GM12872 (cell line): ENCODE data around the gene KCNB1.

Source experiments
- TF ChIP-seq, protein P1 (sequence below): IDR thresholded peaks from 3 replicates; pipeline ENCODE4 v1.5.1; 2011; ENCODE audit warnings: low read depth, mild to moderate bottlenecking, low read length, moderate library complexity; ENCODE audit not compliant: insufficient read depth

Gene KCNB1

DNA sequence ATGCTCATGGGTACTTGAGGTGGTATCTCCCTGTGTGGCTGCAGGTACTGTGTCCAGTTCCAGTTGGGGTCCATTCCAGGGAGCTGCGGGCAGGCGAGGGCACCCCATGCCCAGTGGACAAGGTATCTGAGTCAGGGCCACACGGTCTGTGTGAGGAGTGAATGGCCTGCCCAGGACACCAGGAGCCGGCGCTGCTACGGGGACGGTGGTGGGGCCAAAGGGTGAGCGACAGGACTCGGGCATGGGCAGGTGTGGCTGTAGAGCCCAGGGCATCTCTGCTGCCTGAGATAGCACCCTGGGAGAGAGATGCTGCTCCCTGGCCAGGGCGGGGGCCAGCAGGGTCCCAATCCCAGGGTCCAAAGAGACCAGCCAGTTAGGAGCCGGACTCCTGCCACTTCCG, 147.0 kb downstream of the KCNB1 start:
- TF ChIP-seq, protein P1, sequence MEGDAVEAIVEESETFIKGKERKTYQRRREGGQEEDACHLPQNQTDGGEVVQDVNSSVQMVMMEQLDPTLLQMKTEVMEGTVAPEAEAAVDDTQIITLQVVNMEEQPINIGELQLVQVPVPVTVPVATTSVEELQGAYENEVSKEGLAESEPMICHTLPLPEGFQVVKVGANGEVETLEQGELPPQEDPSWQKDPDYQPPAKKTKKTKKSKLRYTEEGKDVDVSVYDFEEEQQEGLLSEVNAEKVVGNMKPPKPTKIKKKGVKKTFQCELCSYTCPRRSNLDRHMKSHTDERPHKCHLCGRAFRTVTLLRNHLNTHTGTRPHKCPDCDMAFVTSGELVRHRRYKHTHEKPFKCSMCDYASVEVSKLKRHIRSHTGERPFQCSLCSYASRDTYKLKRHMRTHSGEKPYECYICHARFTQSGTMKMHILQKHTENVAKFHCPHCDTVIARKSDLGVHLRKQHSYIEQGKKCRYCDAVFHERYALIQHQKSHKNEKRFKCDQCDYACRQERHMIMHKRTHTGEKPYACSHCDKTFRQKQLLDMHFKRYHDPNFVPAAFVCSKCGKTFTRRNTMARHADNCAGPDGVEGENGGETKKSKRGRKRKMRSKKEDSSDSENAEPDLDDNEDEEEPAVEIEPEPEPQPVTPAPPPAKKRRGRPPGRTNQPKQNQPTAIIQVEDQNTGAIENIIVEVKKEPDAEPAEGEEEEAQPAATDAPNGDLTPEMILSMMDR, result no peak

DNA sequence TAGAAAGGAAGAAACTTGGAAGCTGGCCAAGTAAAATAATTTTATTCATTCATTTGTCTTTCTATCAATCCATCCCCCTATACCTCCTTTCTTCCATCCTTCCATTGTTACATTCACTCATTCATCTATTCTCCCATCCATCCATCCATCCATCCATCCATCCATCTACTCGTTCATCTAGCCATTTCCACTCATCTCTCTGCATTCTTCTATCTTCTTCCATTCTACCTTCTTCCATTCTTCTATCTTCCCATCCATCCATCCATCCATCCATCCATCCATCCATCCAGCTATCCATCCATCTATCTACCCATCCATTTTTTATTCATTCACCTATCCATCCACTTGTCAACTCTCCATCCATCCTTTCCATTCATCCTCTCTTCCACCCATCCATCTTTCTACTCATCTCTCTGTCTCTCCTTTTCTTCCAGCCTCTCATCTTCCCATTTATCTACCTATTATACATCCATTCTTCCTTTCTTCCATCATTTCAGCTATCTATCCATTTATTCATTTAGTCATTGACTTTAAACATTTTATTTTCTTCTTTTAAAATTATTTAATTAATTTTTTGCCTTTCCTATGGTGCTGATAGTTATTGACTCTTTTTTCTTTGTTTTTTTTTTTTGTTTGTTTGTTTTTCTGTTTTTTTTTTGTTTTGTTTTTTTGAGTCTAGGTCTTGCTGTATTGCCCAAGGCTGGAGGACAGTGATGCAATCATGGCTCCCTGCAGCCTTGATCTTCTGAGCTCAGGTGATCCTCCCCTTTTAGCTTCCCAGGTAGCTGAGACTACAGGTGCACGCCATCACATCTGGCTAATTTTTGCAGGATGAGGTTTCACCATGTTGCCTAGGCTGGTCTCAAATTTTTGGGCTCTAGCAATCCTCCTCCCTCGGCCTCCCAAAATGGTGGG, 151.5 kb downstream of the KCNB1 start:
- TF ChIP-seq, protein P1, result no peak

DNA sequence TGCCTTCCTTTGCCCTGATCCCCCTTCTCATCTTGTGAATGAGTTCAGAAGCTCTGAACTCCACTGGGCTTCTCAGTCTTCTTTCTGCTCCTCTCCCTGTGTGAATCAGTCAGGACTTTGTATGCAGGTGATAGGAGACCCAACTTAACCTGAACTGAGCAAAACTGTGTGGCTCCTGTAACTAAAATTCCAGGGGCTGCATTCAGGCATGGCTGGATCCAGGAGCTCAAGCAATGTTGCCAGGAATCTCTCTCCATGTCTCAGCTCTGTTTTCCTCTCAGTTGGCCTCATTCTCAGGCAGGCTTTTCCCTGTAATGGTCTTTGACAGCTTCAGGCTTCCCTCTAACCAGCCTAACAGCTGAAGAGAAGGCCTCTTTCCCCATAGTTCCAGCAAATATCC, 153.7 kb downstream of the KCNB1 start:
- TF ChIP-seq, protein P1, result no peak

DNA sequence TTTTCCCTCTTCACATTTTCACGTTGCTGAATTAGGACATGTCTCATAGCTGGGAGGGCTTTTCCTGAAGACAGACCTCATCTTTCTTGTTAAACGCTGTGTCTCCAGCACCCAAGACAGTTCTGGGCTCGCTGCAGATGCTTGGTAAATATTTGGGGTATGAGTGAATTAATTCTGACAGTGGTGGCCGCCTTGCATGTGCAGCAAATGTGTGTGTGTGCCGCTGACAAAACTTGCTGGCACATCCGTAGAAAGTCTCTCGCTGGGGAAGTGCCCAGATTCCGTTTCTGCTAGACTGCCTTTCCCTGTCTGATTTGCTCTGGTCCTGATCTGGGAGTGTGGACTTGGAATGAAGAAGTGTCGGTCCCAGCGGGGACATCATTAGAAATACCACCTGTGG, 156.4 kb downstream of the KCNB1 start:
- TF ChIP-seq, protein P1, result no peak

DNA sequence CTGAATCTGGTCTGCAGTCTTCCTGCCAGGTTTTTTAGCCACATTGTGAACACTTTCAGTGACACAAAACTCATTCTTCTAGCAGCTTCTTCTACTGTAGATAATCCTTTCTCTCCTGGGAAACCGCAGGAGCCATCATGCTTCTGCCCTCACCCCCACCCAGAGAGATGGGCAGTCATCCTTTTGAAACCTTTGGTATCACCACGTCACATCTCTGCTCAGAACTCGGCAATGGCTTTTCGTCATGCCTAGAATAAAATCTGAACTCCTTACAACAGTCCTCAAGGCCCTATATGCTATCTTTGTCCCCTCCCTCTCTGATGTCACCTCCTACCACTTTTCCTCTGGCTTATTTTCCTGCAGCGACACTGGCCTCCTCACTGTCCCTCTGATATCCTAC, 158.2 kb downstream of the KCNB1 start:
- TF ChIP-seq, protein P1, result no peak

DNA sequence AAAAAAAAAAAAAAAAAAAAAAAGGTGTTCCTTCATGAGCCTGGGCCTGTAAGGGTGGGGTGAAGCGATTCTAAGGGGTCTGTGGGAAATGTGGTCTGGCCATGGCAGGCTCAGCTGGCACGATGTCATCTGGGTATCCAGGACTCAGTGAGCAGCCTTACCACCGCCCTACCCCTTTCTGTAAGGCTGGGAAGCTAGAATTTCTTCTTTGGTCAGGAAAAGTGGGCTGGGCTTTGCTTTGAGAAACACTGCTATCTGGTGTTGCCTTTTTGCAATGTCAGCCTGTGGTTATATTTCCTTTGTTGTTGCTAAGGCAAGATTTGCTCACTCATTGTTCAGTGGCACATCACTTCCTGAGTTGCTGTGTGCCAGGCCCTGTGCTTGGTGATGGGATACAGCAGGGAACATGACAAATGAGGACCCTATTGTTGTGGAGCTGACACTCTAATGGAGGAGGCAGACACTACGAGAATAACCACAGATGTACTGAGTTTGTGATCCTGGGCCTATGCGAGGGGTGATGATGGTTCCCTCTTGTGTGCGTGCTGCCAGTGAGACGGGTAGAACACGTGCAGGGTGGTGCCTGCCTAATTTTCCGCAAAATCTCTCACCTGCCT, 158.7 kb downstream of the KCNB1 start:
- TF ChIP-seq, protein P1, result peak; percentile 36

DNA sequence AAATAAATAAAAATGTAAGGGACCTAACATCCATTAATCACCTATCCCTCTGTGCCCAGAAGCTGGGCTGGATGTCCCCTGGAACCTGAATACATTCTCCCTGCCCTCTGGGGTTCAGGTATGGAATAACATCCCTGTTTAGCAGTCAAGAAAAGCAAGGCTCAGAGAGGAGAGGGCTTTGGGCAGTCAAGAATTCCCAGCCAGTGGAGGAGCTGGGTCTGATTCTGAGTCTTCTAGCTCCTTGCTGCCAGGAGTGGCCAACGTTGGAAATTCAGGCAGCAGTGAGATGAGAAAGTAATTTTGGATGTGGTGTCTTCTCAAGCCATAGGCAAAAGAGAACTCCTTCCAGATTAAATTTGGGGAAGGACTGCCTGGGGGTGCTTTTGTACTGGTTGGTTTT, 162.0 kb downstream of the KCNB1 start:
- TF ChIP-seq, protein P1, result 0 out of 3 replicates have a peak, but pooled peaks have one; percentile 24
